Neutrophil (primary cell): ENCODE data around the gene F2R.
"Not testable (repeated sequence)": the region's sequence is repeated elsewhere in the genome, so short reads cannot be mapped to it uniquely, and the experiment has no call there.

Experiments
- H3K27ac ChIP-seq: fragments of 200-600 bp; sonication (generic); 2 replicates; pipeline ENCODE4 v1.5.1; 2016; ENCODE audit warnings: mild to moderate bottlenecking, moderate library complexity
- H3K27me3 ChIP-seq: fragments of 200-600 bp; sonication (generic); 2 replicates; pipeline ENCODE4 v1.6.0; 2016; ENCODE audit warnings: mild to moderate bottlenecking
- H3K36me3 ChIP-seq: fragments of 200-600 bp; sonication (generic); 2 replicates; pipeline ENCODE4 v1.5.1; 2017
- H3K4me1 ChIP-seq, 2 experiments: fragments of 200-600 bp in 1 of 2; sonication (generic) in 1 of 2; 1 replicate in 1 of 2; 2 replicates in 1 of 2; pipeline versions ENCODE4 v1.5.1 to v1.6.1; 2013 to 2016; ENCODE audit warnings: low read depth in 1 of 2, low read length in 1 of 2, mild to moderate bottlenecking in 1 of 2, moderate library complexity in 1 of 2; ENCODE audit not compliant: control insufficient read depth in 1 of 2, insufficient read depth in 1 of 2
- H3K4me3 ChIP-seq, 2 experiments: fragments of 200-600 bp in 1 of 2; sonication (generic) in 1 of 2; 1 replicate in 1 of 2; 2 replicates in 1 of 2; pipeline ENCODE4 v1.5.1; 2013 to 2016; ENCODE audit warnings: low read depth in 1 of 2, low read length in 1 of 2, mild to moderate bottlenecking in 1 of 2, moderate library complexity in 1 of 2
- H3K9me3 ChIP-seq: fragments of 200-600 bp; sonication (generic); 2 replicates; pipeline ENCODE4 v1.5.1; 2016
- CTCF ChIP-seq: fragments of 200-600 bp; sonication (generic); IDR thresholded peaks from 2 replicates; pipeline ENCODE4 v1.5.1; 2016; ENCODE audit warnings: antibody characterized with exemption

Gene F2R

GRCh38 chr5:76747706-76748105, 31.8 kb downstream of the F2R start:
- Histone ChIP-seq H3K27ac (no peak overlapping the region), H3K27me3 (no peaks in the 10 kb centered on the region), H3K4me3 (no peak overlapping the region), H3K9me3 (no peaks in the 10 kb centered on the region), H3K36me3 (no peaks in the 10 kb centered on the region), H3K4me1 (no peaks in the 10 kb centered on the region)
- TF ChIP-seq CTCF, result no peak

GRCh38 chr5:76751291-76751690, 35.4 kb downstream of the F2R start:
- no peaks in the 10 kb centered on the region for H3K4me1 ChIP-seq
- H3K36me3 ChIP-seq, result no peaks in the 10 kb centered on the region
- H3K9me3 ChIP-seq, result no peaks in the 10 kb centered on the region
- H3K4me3 ChIP-seq, result no peak overlapping the region
- H3K27ac ChIP-seq, result no peak overlapping the region
- TF ChIP-seq CTCF, result no peak
- no peaks in the 10 kb centered on the region for H3K27me3 ChIP-seq

- Histone ChIP-seq H3K4me1 (no peaks in the 10 kb centered on the region), H3K27ac (no peak overlapping the region), H3K27me3 (no peaks in the 10 kb centered on the region), H3K36me3 (no peaks in the 10 kb centered on the region), H3K9me3 (no peaks in the 10 kb centered on the region), H3K4me3 (no peak overlapping the region)
- no peak for TF ChIP-seq CTCF
Measured at GRCh38 chr5:76754668-76755078, 38.7 kb downstream of the F2R start.

GRCh38 chr5:76755779-76756637, 40.1 kb downstream of the F2R start:
- no peak overlapping the region for H3K27ac ChIP-seq
- no peaks in the 10 kb centered on the region for H3K4me1 ChIP-seq
- H3K27me3 ChIP-seq, result no peaks in the 10 kb centered on the region
- no peaks in the 10 kb centered on the region for H3K9me3 ChIP-seq
- H3K36me3 ChIP-seq, result no peaks in the 10 kb centered on the region
- no peak for TF ChIP-seq CTCF
- no peak overlapping the region for H3K4me3 ChIP-seq

GRCh38 chr5:76757049-76757448, 41.1 kb downstream of the F2R start:
- H3K4me3 ChIP-seq, result no peak overlapping the region
- no peaks in the 10 kb centered on the region for H3K4me1 ChIP-seq
- H3K9me3 ChIP-seq, result no peaks in the 10 kb centered on the region
- no peak for TF ChIP-seq CTCF
- H3K27me3 ChIP-seq, result no peaks in the 10 kb centered on the region
- H3K27ac ChIP-seq, result no peak overlapping the region
- no peaks in the 10 kb centered on the region for H3K36me3 ChIP-seq

GRCh38 chr5:76761118-76761517, 45.2 kb downstream of the F2R start:
- H3K36me3 ChIP-seq, H3K27me3 ChIP-seq, H3K9me3 ChIP-seq, H3K4me1 ChIP-seq, H3K4me3 ChIP-seq, H3K27ac ChIP-seq: not testable (repeated sequence)
